ENCODE measurements around the gene SAPCD1.

Gene SAPCD1

DNA sequence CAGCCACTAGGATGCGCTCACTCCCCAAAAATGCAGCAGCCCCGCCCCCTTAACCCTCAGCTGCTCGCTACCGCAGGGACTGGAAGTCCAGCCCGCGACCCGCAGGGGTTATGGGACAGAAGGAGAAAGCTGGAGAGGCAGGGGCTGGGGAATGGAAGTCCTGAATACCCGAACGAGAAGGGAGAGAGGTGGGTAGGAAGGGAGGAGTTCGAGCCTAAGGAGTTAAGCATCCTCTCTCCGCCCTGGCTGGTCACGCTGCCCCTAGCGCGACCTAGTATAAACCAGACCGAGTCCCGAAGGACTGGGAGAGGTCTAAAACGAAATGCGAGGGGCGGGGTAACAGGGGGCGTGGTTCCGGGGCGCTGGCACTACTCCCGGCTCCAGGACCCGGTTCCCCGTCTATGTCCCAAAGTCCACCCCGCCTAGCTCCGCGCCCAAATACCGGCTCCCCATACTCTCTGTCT, 32.9 kb upstream of the SAPCD1 start:
- DNase-seq (ENCODE audit: low read depth in 2 of 2): peak; percentile 64 to 68

GRCh38 chr6:31729979-31730630, 32.4 kb upstream of the SAPCD1 start:
- DNase-seq (ENCODE audit: low read depth in 2 of 2): peak; percentile 39 to 54

- DNase-seq (ENCODE audit: low read depth in 2 of 2): no peak
These were observed 31.8 kb upstream of the SAPCD1 start for GRCh38 chr6:31730631-31731086.

DNA sequence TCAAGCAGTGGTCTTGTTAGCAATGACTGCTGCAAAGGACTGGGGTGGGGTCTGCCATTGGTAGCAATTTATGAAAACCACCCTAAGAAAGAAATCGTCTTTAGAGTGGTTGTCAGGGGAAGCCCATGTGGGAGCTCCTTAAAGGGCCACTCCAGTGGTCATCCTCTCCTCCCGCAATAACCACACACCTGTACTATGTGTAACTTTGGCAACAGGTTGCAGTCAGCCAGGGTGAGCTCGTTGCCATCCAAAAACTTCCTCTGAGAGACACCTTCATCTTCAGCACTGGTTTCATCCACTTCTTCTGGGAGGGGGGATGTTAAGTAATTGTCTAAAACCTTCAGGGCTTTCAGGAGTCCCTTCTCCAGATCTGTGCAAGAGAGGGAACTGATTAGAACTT, 30.4 kb upstream of the SAPCD1 start:
- DNase-seq (ENCODE audit: low read depth in 2 of 2): no peak

DNA sequence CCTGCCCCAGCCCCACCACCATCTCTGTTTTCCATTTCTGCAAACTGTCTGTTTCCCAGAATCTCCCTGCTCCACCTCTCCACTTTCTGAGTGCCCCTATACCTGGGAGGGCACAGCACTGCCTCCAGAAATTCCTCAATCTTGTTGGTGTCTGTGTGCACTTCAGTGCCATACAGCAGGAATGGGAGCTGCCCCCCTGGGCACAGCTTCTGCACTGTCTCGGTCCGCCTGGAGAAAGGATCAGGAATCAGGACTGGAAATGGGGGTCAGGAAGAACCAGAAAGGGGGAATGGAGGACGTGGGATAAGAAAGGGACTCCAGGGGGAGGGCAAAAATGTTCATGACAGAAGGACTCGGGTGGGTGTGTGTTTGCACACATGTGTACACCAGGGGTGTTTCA, 28.7 kb upstream of the SAPCD1 start:
- no peak for DNase-seq (ENCODE audit: low read depth in 2 of 2)

GRCh38 chr6:31734247-31734820, 28.1 kb upstream of the SAPCD1 start:
- no peak for DNase-seq (ENCODE audit: low read depth in 2 of 2)

DNA sequence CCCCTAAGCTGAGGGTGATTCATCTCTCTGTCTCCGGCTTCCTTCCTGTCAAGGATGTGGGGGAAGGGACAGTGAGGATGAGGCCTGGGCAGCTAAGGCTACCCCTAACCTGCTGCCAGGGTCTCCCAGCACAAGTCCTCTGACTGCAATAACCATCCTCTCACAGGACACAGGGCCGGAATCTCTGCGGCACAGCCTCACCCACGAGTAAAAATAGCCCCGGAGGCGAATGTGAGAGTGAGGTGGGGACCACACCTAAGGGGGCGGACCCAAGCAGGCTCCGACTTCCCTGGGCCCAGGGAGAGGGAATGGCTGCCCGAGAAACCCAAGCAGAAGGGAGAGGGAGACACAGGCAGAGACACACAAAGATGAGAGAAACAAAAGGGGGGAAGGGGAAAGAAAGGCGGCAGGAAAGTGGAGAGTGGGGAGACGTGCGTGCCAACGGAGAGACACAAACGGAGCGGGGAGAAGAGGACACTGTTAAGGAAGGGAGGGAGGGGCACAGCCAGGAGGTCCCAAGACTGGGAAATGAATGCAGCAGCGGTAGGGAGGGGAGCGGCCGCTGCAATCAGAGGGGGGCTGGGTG, 27.5 kb upstream of the SAPCD1 start:
- DNase-seq (ENCODE audit: low read depth in 2 of 2): peak in 1 of 2 donors; percentile 39

DNA sequence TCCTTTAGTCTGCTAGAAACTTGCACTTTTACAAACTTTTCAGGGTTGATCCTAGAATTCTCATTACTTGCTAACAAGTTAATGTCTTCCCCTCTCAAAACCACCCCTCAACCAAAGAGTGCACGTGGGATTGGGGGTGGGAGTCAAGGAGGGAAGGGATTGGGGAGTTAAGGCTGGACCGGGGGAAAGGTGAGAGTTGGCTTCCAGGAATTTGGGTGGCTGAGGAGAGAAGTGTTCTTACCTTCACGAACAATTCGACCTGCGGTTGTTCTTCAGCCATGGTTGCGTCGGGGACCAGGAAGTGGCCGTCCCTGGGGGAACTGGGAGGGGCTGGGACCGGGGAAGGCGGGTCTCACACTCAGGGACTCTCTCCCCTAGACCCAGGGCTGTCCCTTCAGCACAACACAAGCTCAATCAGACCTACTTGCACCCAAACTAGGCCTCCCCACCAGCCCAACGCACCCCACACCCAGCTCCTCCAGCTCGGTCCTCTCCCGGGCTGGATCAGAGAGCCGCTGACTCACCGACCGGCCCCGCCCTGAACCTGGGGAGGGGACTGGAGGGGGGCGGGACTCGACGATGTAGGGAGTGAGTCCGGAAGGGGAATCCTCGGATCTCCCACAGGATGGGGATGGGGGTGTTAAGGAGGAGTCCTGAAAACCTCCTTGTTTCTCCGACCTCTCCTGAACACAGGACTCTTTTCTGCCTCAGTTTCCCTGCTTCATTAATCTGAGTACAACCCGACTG, 26.3 kb upstream of the SAPCD1 start, which contains the start of gene CLIC1:
TSS of gene CLIC1 (minus strand) at position 510 of the 747 bp plus-strand sequence. CDS start at position 280, 230 bp downstream.
- peak; percentile 37 to 62 for DNase-seq (ENCODE audit: low read depth in 2 of 2)

DNA sequence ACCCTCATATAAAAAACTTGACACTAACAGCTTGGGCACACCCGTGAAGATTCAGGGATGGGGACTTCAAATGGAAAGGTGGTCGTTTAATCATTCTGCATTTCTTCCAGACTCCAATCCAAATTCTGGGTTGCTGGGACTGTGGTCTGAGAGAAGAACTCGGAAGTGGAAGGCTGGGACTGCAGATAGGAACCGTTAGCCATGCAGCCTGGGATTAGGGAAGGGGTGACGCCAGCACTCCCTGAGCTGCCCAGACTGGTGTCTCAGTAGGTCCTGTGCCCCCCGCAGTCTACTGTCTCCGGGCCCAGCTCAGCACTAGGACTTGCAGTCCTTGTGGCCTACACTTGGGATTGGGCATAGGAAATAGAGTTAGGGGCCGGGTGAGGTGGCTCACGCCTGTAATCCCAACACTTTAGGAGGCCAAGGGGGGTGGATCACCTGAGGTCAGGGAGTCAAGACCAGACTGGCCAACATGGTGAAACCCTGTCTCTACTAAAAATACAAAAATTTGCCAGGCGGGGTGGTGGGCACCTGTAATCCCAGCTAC, 25.6 kb upstream of the SAPCD1 start:
- no peak for DNase-seq (ENCODE audit: low read depth in 2 of 2)

DNA sequence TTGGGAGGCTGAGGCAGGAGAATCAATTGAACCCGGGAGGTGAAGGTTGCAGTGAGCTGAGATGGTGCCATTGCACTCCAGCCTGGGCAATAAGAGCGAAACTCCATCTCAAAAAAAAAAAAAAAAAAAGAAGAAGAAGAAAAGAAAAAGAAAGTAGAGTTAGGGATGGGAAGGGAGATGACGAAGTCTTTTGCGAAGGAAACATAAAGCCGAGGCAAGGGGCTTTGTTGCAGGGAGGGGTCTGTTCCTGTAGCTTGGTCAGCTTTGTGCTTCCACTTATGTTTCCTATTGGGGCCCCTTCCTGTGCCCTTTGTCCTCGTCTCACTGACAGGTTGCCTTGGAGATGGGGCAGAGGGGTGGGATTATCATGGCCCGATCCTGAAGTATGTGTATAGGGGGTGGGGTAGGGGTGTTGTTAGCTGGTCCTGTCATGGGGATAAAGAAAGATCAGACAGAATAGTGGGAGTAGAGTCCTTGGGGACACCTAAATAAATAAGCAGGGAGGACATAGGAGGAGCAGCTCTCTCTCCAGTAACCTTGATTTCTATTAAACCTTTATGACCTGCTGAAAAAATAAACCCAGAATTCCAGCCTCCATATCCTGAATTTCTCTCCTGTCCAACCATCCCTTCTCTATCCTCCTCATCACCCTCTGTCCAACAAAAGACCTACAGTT, 25.0 kb upstream of the SAPCD1 start:
- DNase-seq (ENCODE audit: low read depth in 2 of 2): no peak

DNA sequence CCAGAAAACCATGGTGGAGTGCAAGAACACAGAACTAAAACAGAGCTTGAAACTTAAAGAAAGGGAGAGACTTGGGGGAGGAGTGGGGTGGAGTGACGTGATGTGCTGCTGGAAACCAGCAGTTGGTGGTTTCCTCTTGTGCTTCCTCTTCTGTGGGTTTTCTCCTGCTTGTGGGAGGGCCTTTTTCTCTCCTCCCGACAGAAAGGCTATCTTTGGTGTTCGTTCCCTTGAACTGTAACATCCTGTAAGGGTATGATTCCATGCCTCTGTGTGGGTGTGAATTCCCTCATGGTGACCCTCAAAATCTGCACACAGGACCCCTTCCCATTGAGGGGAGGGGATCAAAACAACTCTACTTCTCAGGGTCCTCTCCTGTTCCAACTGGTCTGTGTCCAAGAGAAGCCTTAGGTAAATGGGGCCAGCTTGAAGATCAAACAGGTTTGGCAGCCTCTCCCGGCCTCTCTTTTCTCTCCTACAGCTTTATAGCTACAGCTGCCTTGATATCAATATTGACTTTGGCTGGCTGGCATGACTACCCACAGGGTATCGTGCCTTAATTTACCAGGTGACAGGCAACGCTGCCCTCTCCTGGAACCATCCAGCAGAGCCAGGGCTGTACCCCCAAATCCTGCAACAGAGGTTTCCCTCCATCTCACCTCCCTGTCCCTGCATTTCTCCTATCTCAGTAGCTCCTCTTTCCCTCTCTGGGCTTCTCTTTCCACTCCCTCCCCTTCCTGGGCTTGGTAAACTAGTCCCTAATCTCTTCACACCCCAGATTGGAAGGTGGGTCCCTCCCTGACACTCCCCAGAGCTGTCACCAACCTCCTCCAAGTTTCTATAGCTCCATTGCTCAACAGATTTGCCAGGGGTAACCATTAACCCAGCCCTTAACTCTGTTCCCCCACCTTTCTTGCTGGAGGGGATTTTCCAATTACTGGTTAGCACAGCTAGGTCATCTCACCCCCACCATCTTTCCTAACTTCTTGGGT, 24.2 kb upstream of the SAPCD1 start:
- peak in 1 of 2 donors; percentile 39 for DNase-seq (ENCODE audit: low read depth in 2 of 2)

- peak; percentile 87 to 91 for DNase-seq (ENCODE audit: low read depth in 2 of 2)
These were observed 22.6 kb upstream of the SAPCD1 start, which contains the start of gene MSH5 for GRCh38 chr6:31739639-31740396. TSS of gene MSH5 (plus strand) at chr6:31740005. CDS start at chr6:31740467, 462 bp downstream.

DNA sequence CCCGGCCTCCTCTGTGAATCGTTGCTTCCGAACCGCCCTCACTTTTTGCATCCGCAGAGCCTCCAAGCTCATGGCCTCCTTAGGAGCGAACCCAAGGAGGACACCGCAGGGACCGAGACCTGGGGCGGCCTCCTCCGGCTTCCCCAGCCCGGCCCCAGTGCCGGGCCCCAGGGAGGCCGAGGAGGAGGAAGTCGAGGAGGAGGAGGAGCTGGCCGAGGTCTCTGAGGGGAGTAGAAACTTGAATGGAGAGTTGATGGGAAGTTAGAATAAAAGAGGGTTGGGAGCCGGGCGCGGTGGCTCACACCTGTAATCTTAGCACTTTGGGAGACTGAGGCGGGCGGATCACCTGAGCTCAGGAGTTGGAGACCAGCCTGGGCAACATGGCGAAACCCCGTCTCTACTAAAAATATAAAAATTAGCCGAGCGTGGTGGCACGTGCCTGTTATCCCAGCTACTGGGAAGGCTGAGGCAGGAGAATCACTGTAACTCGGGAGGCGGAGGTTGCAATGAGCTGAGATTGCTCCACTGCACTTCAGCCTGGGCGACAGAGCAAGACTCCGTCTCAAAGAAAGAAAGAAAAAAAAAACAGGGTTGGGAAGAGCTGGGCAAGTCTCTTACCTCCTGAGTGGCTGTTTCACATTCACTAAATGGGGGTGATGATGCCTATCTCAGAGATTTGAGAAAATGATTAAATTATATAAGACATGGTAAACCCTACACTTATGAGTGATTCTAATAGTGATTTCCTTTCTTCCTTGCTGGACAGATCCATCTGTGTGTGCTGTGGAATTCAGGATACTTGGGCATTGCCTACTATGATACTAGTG, 21.8 kb upstream of the SAPCD1 start:
- DNase-seq (ENCODE audit: low read depth in 2 of 2): no peak

- DNase-seq (ENCODE audit: low read depth in 2 of 2): no peak
These were observed 20.6 kb upstream of the SAPCD1 start for GRCh38 chr6:31741815-31742214.

DNA sequence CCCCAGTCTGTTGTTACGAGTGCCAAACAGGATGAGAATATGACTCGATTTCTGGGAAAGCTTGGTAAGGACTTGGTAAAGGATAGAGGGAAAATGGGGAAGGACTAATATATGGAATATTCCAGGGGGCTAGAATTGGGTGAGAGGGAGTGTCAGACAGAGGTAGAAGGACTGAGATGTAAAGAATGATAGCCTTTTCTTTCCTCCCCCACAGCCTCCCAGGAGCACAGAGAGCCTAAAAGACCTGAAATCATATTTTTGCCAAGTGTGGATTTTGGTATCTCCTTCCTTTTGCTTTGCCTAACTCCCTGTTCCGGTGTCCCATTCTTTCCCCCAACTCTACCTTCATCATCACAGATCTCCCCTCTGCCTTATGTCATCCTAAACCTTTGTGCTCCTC, 19.6 kb upstream of the SAPCD1 start:
- no peak for DNase-seq (ENCODE audit: low read depth in 2 of 2)

- no peak for DNase-seq (ENCODE audit: low read depth in 2 of 2)
These were observed 18.0 kb upstream of the SAPCD1 start for GRCh38 chr6:31744422-31744821.

GRCh38 chr6:31749301-31750036, 13.0 kb upstream of the SAPCD1 start:
- DNase-seq (ENCODE audit: low read depth in 2 of 2): no peak

Measured in stimulated activated CD8-positive, alpha-beta memory T cell treated with anti-CD3 and anti-CD28 coated beads, Interleukin-2, amount 100 ng/mL, for 1 hour (primary cell).